WTC11 (cell line): Measurements from ENCODE around the gene NCAPH2. TPM values are rescaled to one million over a fixed set of nuclear protein-coding genes. Genes with fewer than 3 reads are reported as not detected.
A peak's percentile ranks its signal among the peaks of the same experiment; 100 is the strongest.

ENCODE experiments used
- ATAC-seq: fragments of 200-7000 bp; cut with Tn5 transposase; 2 replicates; pipeline ENCODE4 v1.10.0; 2021; ENCODE audit warnings: mild to moderate bottlenecking, moderate library complexity
- CTCF ChIA-PET: fragments of 300-600 bp; sonication (Branson Sonifier 250); formaldehyde crosslinking; loops from one replicate; lab custom pipeline; 2021; ENCODE audit warnings: antibody characterized with exemption; lab: Charles Lee
- POLR2A ChIA-PET: fragments of 350-600 bp; sonication (Branson Sonifier 250); formaldehyde crosslinking; loops from one replicate; lab custom pipeline; 2021; ENCODE audit warnings: antibody characterized with exemption; lab: Charles Lee
- DNase-seq: peaks from one replicate; pipeline ENCODE4 v3.0.0; 2021; ENCODE audit warnings: low spot score
- H3K27ac Mint-ChIP-seq: 2 replicates; pipeline ENCODE4 v1.8.0; 2021; ENCODE audit warnings: mixed read lengths
- H3K27me3 Mint-ChIP-seq: 2 replicates; pipeline ENCODE4 v1.8.0; 2021; ENCODE audit warnings: low read depth, mild to moderate bottlenecking, moderate library complexity, mixed read lengths
- H3K36me3 Mint-ChIP-seq: 2 replicates; pipeline ENCODE4 v1.8.0; 2021; ENCODE audit warnings: mixed read lengths
- H3K4me1 Mint-ChIP-seq: 2 replicates; pipeline ENCODE4 v1.8.0; 2022; ENCODE audit warnings: mixed read lengths
- H3K4me3 Mint-ChIP-seq: 2 replicates; pipeline ENCODE4 v1.8.0; 2021; ENCODE audit warnings: mild to moderate bottlenecking, moderate library complexity, mixed read lengths
- H3K9me3 Mint-ChIP-seq: 2 replicates; pipeline ENCODE4 v1.8.0; 2021; ENCODE audit warnings: mixed read lengths
- AFF4 ChIP-seq: sonication (generic); formaldehyde crosslinking; IDR thresholded peaks from 2 replicates; pipeline ENCODE4 v1.8.1; 2023; ENCODE audit warnings: mild to moderate bottlenecking, missing genetic modification reagents, borderline replicate concordance
- ATF2 ChIP-seq: sonication (generic); formaldehyde crosslinking; IDR thresholded peaks from 2 replicates; pipeline ENCODE4 v1.8.1; 2022; ENCODE audit warnings: low read depth, missing genetic modification reagents, borderline replicate concordance
- CTCF ChIP-seq: fragments of 200-600 bp; IDR thresholded peaks from 2 replicates; pipeline ENCODE4 v1.8.0; 2022; ENCODE audit warnings: antibody characterized with exemption
- ELF4 ChIP-seq: sonication (generic); formaldehyde crosslinking; IDR thresholded peaks from 2 replicates; pipeline ENCODE4 v1.8.1; 2022; ENCODE audit warnings: low read depth, mild to moderate bottlenecking, moderate library complexity, missing genetic modification reagents
- FOXP1 ChIP-seq: sonication (generic); formaldehyde crosslinking; IDR thresholded peaks from 2 replicates; pipeline ENCODE4 v1.8.0; 2022; ENCODE audit warnings: missing genetic modification reagents, mild to moderate bottlenecking, moderate library complexity, borderline replicate concordance
- GRHL2 ChIP-seq: fragments of 250-450 bp; sonication (Bioruptor Pico); IDR thresholded peaks from 2 replicates; pipeline ENCODE4 v1.8.0; 2022; ENCODE audit warnings: mild to moderate bottlenecking, moderate library complexity; ENCODE audit not compliant: insufficient replicate concordance, severe bottlenecking
- JAZF1 ChIP-seq: fragments of 250-450 bp; sonication (Bioruptor Pico); IDR thresholded peaks from 2 replicates; pipeline ENCODE4 v1.9.0; 2021; ENCODE audit warnings: moderate library complexity, mild to moderate bottlenecking, inconsistent platforms
- RORB ChIP-seq: fragments of 250-450 bp; sonication (Bioruptor Pico); IDR thresholded peaks from 2 replicates; pipeline ENCODE4 v1.9.0; 2021; ENCODE audit warnings: mild to moderate bottlenecking
- TP53 ChIP-seq: sonication (generic); formaldehyde crosslinking; IDR thresholded peaks from 2 replicates; pipeline ENCODE4 v1.8.1; 2023; ENCODE audit warnings: mild to moderate bottlenecking, missing genetic modification reagents
- ZNF121 ChIP-seq: sonication (generic); formaldehyde crosslinking; IDR thresholded peaks from 2 replicates; pipeline ENCODE4 v1.8.0; 2023; ENCODE audit warnings: missing genetic modification reagents
- ZNF138 ChIP-seq: sonication (generic); formaldehyde crosslinking; conservative IDR thresholded peaks from 2 replicates; pipeline ENCODE4 v1.8.1; 2022; ENCODE audit warnings: mild to moderate bottlenecking, moderate library complexity, missing genetic modification reagents
- ZNF281 ChIP-seq: sonication (generic); formaldehyde crosslinking; IDR thresholded peaks from 2 replicates; pipeline ENCODE4 v1.8.0; 2023; ENCODE audit warnings: mild to moderate bottlenecking, missing genetic modification reagents
- ZSCAN18 ChIP-seq: fragments of 250-450 bp; sonication (Bioruptor Pico); IDR thresholded peaks from 2 replicates; pipeline ENCODE4 v2.1.2; 2022; ENCODE audit warnings: mild to moderate bottlenecking, moderate library complexity
- total RNA-seq: library from RNA; stranded (reverse); gene quantifications from 3 replicates; pipeline ENCODE4 v1.2.3, GENCODE V29; 2021
- TF ChIP-seq, protein P1 (sequence below): sonication (generic); formaldehyde crosslinking; conservative IDR thresholded peaks from 2 replicates; pipeline ENCODE4 v1.8.1; 2022; ENCODE audit warnings: mild to moderate bottlenecking, missing genetic modification reagents
- TF ChIP-seq, protein P2 (sequence below): sonication (generic); formaldehyde crosslinking; IDR thresholded peaks from 2 replicates; pipeline ENCODE4 v1.8.0; 2023; ENCODE audit warnings: missing genetic modification reagents

The NCAPH2 gene
- total RNA-seq, 1 experiment from 2014 or later, result 78.4 TPM

DNA sequence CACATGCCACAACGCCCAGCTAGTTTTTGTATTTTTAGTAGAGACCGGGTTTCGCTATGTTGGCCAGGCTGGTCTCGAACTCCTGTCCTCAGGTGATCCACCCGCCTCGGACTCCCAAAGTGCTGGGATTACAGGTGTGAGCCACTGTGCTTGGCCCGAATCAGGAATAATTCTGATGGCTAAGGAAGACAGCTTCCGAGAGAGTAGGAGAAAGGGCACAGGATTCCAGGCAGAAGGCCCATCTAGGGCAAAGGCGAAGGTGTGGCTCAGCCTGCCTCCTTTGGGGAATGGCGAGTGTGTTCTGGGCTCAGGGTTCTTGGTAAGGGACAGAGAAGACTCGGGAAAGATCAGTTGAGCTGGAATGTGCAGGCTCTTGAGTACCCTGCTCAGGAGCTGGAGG is 56.3 kb downstream of the NCAPH2 start (continued):
- TF ChIP-seq ATF2 (CRISPR knock-in tag) (no peak), TP53 (CRISPR knock-in tag) (no peak), RORB (CRISPR knock-in tag) (no peak), ZSCAN18 (CRISPR knock-in tag) (no peak), AFF4 (CRISPR knock-in tag) (no peak), FOXP1 (no peak)

DNA sequence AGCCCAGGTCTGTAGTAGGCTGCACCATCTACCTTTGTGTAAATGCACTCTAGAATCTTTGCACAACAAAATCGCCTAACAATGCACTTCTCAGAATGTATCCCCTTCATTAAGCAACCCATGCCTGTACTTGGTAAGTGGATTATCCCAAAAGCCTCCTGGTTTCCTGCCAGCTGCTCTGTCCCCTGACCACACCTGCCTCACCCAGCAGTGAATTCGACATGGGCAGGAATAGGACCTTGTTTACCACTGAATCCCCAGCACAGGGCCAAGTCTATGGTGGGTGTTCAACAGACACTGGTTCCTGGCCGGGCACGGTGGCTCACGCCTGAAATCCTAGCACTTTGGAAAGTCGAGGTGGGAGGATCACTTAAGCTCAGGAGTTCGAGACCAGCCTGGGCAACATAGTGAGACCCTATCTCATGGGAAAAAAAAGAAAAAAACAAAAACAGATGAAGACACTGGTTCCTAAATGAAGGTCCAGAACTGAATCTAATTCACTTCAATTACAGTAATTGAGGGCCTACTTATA is 59.8 kb downstream of the NCAPH2 start:
- ChIA-PET CTCF (no interaction called here), POLR2A (no interaction called here)
- Mint-ChIP-seq H3K4me3 (no peak overlapping the region), H3K27ac (no peak overlapping the region), H3K4me1 (peaks cover 6% of the 10 kb centered on the region), H3K36me3 (peaks cover 30% of the 10 kb centered on the region), H3K9me3 (no peaks in the 10 kb centered on the region), H3K27me3 (peaks cover 14% of the 10 kb centered on the region)
- DNase-seq (no peak), ATAC-seq (no peak)
- TF ChIP-seq ZNF121 (CRISPR knock-in tag), result 0 out of 2 replicates have a peak, but pooled peaks have one; percentile 10
- no peak for TF ChIP-seq GRHL2 (CRISPR knock-in tag)
- TF ChIP-seq, all 79 proteins: peak for 1

GRCh38 chr22:50568626-50569025 is 60.6 kb downstream of the NCAPH2 start:
- H3K9me3 Mint-ChIP-seq, result no peaks in the 10 kb centered on the region
- H3K4me3 Mint-ChIP-seq, result no peak overlapping the region
- H3K27me3 Mint-ChIP-seq, result peaks cover 9% of the 10 kb centered on the region
- POLR2A ChIA-PET, result no interaction called here
- TF ChIP-seq ELF4 (CRISPR knock-in tag), result no peak
- ATAC-seq (no peak), DNase-seq (no peak)
- peaks cover under 1% of the 10 kb centered on the region for H3K4me1 Mint-ChIP-seq
- H3K36me3 Mint-ChIP-seq, result peaks cover 31% of the 10 kb centered on the region
- CTCF ChIA-PET, result no interaction called here
- no peak overlapping the region for H3K27ac Mint-ChIP-seq

DNA sequence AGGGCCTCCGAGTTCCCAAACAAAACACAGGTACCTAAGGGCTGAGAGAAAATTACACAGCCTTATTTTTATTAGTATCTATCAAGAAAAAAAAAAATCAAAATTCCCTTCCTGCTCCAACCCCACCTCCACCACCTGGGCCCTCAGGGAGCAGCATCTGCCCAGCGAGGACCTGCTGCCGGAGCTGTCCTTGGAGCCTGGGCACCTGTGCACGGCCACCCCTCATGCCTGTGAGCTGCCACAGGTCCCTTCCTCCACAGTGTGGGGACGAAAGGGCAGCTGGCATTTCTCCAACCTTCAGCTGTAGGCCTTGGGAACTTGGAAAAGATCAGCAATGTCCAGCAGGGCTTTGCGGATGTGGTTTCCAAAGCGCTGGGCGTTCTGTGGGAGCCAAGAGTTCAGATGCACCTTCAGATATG is 61.0 kb downstream of the NCAPH2 start:
- DNase-seq (no peak), ATAC-seq (no peak)
- Mint-ChIP-seq H3K9me3 (no peaks in the 10 kb centered on the region), H3K36me3 (peaks cover 31% of the 10 kb centered on the region), H3K4me3 (no peak overlapping the region), H3K27ac (no peak overlapping the region), H3K27me3 (peaks cover 5% of the 10 kb centered on the region), H3K4me1 (no peaks in the 10 kb centered on the region)
- ChIA-PET POLR2A (interaction anchor here (0.6 kb wide), 1 partner anchor 53 kb away, joined by 4 read pairs; no protein-coding TSS in a partner anchor), CTCF (interaction anchor here (1.2 kb wide), 1 partner anchor 52 kb away, joined by 3 read pairs; no protein-coding TSS in a partner anchor)
- TF ChIP-seq, protein P1, sequence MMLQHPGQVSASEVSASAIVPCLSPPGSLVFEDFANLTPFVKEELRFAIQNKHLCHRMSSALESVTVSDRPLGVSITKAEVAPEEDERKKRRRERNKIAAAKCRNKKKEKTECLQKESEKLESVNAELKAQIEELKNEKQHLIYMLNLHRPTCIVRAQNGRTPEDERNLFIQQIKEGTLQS (CRISPR knock-in tag), result no peak
- TF ChIP-seq ATF2 (CRISPR knock-in tag), result no peak
- no peak for TF ChIP-seq JAZF1 (CRISPR knock-in tag)
- no peak for TF ChIP-seq ZNF281 (CRISPR knock-in tag)
- TF ChIP-seq ZNF138 (CRISPR knock-in tag), result no peak
- TF ChIP-seq, protein P2, sequence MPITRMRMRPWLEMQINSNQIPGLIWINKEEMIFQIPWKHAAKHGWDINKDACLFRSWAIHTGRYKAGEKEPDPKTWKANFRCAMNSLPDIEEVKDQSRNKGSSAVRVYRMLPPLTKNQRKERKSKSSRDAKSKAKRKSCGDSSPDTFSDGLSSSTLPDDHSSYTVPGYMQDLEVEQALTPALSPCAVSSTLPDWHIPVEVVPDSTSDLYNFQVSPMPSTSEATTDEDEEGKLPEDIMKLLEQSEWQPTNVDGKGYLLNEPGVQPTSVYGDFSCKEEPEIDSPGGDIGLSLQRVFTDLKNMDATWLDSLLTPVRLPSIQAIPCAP (CRISPR knock-in tag), result no peak
- TF ChIP-seq CTCF, result no peak
